Body of pancreas (tissue), 4 donors: ENCODE measurements around the gene SNCG.

ENCODE experiments used
- CTCF ChIP-seq, 7 experiments: fragments of 450-650 bp in 4 of 7; fragments of 200-600 bp in 3 of 7; sonication (generic) in 3 of 7; IDR thresholded peaks; one replicate each; pipeline ENCODE4 v1.5.1; 2016 to 2019; ENCODE audit warnings: antibody characterized with exemption in 7 of 7
- POLR2A ChIP-seq, 3 donors: fragments of 450-650 bp; IDR thresholded peaks; one replicate each; pipeline ENCODE4 v1.6.1; 2016; ENCODE audit warnings: antibody characterized with exemption in 3 of 3, mild to moderate bottlenecking in 2 of 3

- TF ChIP-seq CTCF (IDR thresholded peaks at IDR 0.05) (no peak), POLR2A (IDR thresholded peaks at IDR 0.05) (no peak)
Observed at GRCh38 chr10:86931872-86932271, 26.5 kb upstream of the SNCG start.
